AG04449 (cell line): Measurements from ENCODE around the gene LETM1.

Experiments used
- CTCF ChIA-PET: fragments of 350-600 bp; formaldehyde crosslinking; extraction: SDS; loops from one replicate; lab custom pipeline; 2021; ENCODE audit warnings: antibody characterized with exemption; lab: Yijun Ruan, JAX
- POLR2A ChIA-PET: fragments of 400-600, 350-600 bp; formaldehyde crosslinking; extraction: SDS; loops from one replicate; lab custom pipeline; 2020; ENCODE audit warnings: antibody characterized with exemption, inconsistent platforms; lab: Yijun Ruan, JAX
- DNase-seq: peaks from one replicate; pipeline ENCODE4 v3.0.0-alpha.2; 2010; ENCODE audit warnings: low read depth, low spot score
- H3K4me3 ChIP-seq: 2 replicates; pipeline ENCODE4 v1.5.1; 2011; ENCODE audit warnings: low read depth, mild to moderate bottlenecking, control low read depth, low read length
- TF ChIP-seq, protein P1 (sequence below): IDR thresholded peaks from one replicate; pipeline ENCODE4 v1.5.1; 2011; ENCODE audit warnings: mild to moderate bottlenecking, moderate library complexity, low read length, control low read depth, inconsistent platforms; ENCODE audit not compliant: insufficient read depth; ENCODE audit errors: missing control alignments

The LETM1 gene

DNA sequence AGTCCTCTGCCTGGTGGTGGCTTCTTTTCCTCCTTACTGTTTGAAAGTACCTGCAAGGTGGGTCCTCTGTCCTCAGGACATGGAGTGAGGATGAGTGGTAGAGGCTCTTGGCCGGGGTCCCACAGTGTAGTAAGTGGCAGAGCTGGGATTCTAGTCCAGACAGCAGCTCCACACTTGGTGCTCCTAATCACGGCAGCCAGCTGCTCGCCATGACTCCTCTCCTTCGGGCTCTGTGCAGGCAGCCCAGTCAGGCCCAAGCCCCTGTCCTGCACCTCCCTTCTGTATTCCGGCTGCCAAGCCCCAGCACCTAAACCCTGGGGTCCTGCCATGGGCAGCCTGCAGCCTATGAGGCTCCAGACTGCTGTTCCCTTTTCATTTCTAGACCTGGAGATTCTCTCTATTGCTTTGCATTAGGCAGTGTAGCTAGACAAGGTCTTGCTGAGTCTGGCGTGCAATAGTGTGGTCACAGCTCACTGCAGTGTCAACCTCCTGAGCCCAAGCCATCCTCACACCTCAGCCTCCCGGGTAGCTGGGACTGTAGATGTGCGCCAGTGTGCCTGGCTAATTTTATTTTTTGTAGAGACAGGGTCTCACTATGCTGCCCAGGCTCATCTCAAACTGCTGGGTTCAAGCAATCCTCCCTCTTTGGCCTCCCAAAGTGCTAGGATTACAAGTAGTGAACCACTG is 40.2 kb upstream of the LETM1 start:
- TF ChIP-seq, protein P1, sequence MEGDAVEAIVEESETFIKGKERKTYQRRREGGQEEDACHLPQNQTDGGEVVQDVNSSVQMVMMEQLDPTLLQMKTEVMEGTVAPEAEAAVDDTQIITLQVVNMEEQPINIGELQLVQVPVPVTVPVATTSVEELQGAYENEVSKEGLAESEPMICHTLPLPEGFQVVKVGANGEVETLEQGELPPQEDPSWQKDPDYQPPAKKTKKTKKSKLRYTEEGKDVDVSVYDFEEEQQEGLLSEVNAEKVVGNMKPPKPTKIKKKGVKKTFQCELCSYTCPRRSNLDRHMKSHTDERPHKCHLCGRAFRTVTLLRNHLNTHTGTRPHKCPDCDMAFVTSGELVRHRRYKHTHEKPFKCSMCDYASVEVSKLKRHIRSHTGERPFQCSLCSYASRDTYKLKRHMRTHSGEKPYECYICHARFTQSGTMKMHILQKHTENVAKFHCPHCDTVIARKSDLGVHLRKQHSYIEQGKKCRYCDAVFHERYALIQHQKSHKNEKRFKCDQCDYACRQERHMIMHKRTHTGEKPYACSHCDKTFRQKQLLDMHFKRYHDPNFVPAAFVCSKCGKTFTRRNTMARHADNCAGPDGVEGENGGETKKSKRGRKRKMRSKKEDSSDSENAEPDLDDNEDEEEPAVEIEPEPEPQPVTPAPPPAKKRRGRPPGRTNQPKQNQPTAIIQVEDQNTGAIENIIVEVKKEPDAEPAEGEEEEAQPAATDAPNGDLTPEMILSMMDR: no peak
- no peak overlapping the region for H3K4me3 ChIP-seq
- POLR2A ChIA-PET: no interaction called here
- no peak for DNase-seq
- CTCF ChIA-PET: interaction anchor here (5.4 to 7.2 kb wide), 3 partner anchors 9 to 39 kb away, joined by 58 to 196 read pairs (median 134); partner anchors contain the start of gene LETM1

DNA sequence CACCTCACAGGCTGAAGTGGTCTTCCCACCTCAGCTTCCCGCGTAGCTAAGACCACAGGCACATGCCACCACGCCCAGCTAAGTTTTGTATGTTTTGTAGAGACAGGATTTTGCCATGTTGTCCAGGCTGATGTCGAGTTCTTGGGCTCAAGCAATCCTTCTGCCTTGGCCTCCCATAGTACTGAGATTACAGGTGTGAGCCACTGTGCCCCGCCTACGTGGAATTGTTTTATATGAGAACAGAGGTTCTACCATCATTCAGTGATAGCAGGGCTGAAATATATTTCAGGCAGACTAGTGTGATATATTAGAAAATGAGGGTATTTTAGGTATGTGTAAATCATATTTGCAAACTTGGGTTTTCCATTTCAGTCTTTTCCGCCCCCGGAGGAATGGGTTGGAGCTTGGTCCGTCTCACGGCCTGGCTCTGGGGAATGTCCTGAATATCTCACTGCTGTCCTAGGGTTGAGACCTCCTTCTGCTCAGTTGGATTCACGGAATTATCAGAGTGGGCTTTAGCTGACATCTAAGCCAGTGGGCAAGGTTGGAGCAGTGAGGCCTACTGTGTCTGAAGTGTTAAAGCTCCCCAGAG is 35.1 kb upstream of the LETM1 start:
- no peak for DNase-seq
- H3K4me3 ChIP-seq: no peak overlapping the region
- ChIA-PET CTCF (interaction anchor here (1.0 to 10.4 kb wide), 3 partner anchors 9 to 198 kb away, joined by 3 to 196 read pairs (median 4); no protein-coding TSS in a partner anchor), POLR2A (no interaction called here)
- TF ChIP-seq, protein P1: no peak

DNA sequence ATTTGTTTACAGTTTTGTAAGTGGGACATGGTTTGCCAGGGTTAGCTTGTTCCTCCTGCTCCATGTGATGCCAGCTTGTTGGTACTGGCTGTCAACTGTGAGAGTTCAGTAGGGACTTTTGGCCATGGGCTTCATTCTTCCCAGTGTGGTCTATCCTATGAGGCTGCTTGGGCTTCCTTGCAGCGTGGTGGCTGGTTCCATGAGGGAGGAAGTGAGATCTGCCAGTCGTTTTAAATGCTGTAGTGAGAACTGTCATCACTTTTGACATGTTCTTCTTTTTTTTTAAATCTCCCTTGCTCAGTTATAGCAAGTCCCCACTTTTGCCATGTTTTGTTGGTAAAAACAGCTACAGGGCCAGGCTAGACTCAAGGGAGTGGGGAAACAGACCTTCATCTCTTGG is 31.1 kb upstream of the LETM1 start:
- H3K4me3 ChIP-seq: no peak overlapping the region
- TF ChIP-seq, protein P1: no peak
- ChIA-PET CTCF (interaction anchor here (1.7 to 10.4 kb wide), 2 partner anchors 13 to 160 kb away, joined by 5 to 196 read pairs; no protein-coding TSS in a partner anchor), POLR2A (no interaction called here)
- DNase-seq: no peak

DNA sequence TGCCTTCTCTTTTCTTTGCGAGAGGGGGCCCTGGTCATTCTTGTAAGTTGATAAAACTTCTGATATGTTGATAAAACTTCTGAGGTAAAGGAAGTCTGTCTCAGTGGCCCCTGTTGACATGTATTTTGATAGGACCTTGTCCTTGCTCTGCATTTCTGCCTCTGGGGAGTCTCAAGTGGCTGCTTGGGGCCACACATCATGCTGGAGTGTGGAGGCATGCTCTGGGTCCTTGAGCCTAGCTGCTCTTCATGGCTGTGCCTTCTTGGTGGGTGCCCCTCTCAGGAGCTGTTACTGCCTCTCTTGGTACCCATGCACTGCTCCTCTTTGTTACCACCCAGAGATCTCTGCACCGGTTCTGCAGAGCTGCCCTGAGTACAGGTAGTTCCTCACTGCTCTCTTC is 29.5 kb upstream of the LETM1 start:
- H3K4me3 ChIP-seq: no peak overlapping the region
- POLR2A ChIA-PET: no interaction called here
- no peak for DNase-seq
- CTCF ChIA-PET: interaction anchor here (10.4 kb wide), 1 partner anchor 14 kb away, joined by 196 read pairs; no protein-coding TSS in a partner anchor
- TF ChIP-seq, protein P1: no peak

DNA sequence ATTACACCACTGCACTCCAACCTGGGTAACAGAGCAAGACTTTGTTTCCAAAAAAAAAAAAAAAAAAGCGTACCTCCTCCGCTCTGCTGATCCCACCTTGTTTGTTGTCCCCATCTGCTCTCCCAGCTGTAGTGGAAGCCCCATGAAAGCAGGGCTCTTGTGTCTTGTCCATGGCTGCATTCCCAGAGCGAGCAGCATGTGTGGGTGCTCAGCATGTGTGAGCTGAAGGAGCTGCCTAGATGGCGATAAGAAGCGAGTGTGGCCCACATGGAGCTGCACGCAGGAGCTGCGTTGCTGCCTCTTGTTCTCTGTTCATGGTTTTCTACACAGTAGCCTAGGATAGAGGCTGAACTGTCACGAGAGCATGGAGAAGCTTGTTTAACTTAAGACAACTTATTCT is 27.6 kb upstream of the LETM1 start:
- DNase-seq: no peak
- CTCF ChIA-PET: interaction anchor here (0.8 to 10.4 kb wide), 5 partner anchors 10 to 74 kb away, joined by 3 to 196 read pairs (median 3); no protein-coding TSS in a partner anchor

More for the DNA sequence above, 27.6 kb upstream of the LETM1 start:
- TF ChIP-seq, protein P1: no peak
- POLR2A ChIA-PET: no interaction called here
- no peak overlapping the region for H3K4me3 ChIP-seq
